Measurements from ENCODE around the gene DEGS2.

Gene DEGS2

GRCh38 chr14:100123618-100124017, 35.8 kb downstream of the DEGS2 start:
- DNase-seq (ENCODE audit: low read depth) = no peak
- no peak overlapping the region for H3K4me3 ChIP-seq (ENCODE audit: low read depth, low read length)
- TF ChIP-seq CTCF (IDR thresholded peaks at IDR 0.05; ENCODE audit: control insufficient read depth, extremely low read depth, insufficient read depth) = no peak

- no peak for DNase-seq (ENCODE audit: low read depth)
- H3K4me3 ChIP-seq (ENCODE audit: low read depth, low read length) = no peak overlapping the region
- no peak for TF ChIP-seq CTCF (IDR thresholded peaks at IDR 0.05; ENCODE audit: control insufficient read depth, extremely low read depth, insufficient read depth)
Observed at GRCh38 chr14:100122481-100123223, 36.8 kb downstream of the DEGS2 start.

GRCh38 chr14:100121643-100122480, 37.6 kb downstream of the DEGS2 start:
- TF ChIP-seq CTCF (IDR thresholded peaks at IDR 0.05; ENCODE audit: control insufficient read depth, extremely low read depth, insufficient read depth) = no peak
- DNase-seq (ENCODE audit: low read depth) = no peak
- no peak overlapping the region for H3K4me3 ChIP-seq (ENCODE audit: low read depth, low read length)

GRCh38 chr14:100120522-100121269, 38.7 kb downstream of the DEGS2 start:
- H3K4me3 ChIP-seq (ENCODE audit: low read depth, low read length) = no peak overlapping the region
- no peak for TF ChIP-seq CTCF (IDR thresholded peaks at IDR 0.05; ENCODE audit: control insufficient read depth, extremely low read depth, insufficient read depth)
- no peak for DNase-seq (ENCODE audit: low read depth)

GRCh38 chr14:100119251-100119650, 40.2 kb downstream of the DEGS2 start:
- DNase-seq (ENCODE audit: low read depth) = no peak
- no peak for TF ChIP-seq CTCF (IDR thresholded peaks at IDR 0.05; ENCODE audit: control insufficient read depth, extremely low read depth, insufficient read depth)
- H3K4me3 ChIP-seq (ENCODE audit: low read depth, low read length) = no peak overlapping the region

- TF ChIP-seq CTCF (IDR thresholded peaks at IDR 0.05; ENCODE audit: control insufficient read depth, extremely low read depth, insufficient read depth) = no peak
- no peak for DNase-seq (ENCODE audit: low read depth)
- H3K4me3 ChIP-seq (ENCODE audit: low read depth, low read length) = no peak overlapping the region
Observed at GRCh38 chr14:100118396-100119011, 40.9 kb downstream of the DEGS2 start.

Measured in LNCaP clone FGC (cell line).